Activated CD8-positive, alpha-beta memory T cell treated with anti-CD3 and anti-CD28 coated beads, Interleukin-2, amount 50 U/mL, for 24 hours (primary cell): ENCODE results near the gene BHLHE41.
A peak's percentile ranks its signal among the peaks of the same experiment; 100 is the strongest.

ENCODE experiments used
- DNase-seq: peaks from one replicate; pipeline ENCODE4 v3.0.0-alpha.2; 2020; ENCODE audit errors: extremely low read depth

The BHLHE41 gene

GRCh38 chr12:26113853-26114719, 10.8 kb downstream of the BHLHE41 start:
- peak; percentile 18 for DNase-seq

GRCh38 chr12:26113181-26113654, 11.6 kb downstream of the BHLHE41 start:
- DNase-seq: no peak

DNA sequence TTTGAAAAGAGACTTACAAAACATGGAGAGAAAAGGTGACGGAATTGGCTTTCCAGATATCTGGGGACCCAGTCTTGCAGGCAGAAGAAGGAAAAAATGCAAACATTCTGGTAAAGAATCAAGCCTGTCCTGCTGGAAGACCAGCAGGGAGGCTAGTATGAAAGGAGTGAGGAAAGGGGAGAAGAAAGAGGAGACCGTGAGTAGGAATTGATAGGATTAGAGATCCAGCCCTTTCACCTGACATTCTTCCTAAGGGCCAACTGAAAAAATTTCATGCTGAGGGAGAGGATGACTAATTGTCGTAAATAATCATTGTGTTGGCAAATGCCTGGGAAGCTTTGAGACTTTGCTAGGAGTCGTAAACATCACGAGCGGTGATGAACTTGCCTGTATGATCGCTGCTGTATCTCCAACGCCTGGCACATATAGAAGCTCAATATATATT, 12.1 kb downstream of the BHLHE41 start:
- DNase-seq: no peak

DNA sequence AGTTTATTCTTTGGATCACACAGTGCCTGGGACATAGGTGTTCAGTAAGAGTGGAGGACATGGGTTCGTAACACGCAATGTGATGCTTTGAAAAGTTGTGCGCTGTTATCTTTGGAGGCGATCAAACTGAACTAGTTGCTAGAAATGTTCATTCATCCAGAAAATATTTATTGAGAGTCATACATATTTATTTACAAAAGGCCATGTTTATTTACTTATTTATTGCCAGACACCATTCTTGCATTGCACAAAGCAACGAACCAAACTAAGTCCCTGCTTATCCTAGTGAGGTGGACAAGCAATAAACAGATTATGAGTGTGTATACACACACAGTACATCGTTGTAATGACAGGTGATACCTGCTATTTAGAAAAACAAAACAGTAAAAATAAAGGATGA, 12.6 kb downstream of the BHLHE41 start:
- DNase-seq: no peak

DNA sequence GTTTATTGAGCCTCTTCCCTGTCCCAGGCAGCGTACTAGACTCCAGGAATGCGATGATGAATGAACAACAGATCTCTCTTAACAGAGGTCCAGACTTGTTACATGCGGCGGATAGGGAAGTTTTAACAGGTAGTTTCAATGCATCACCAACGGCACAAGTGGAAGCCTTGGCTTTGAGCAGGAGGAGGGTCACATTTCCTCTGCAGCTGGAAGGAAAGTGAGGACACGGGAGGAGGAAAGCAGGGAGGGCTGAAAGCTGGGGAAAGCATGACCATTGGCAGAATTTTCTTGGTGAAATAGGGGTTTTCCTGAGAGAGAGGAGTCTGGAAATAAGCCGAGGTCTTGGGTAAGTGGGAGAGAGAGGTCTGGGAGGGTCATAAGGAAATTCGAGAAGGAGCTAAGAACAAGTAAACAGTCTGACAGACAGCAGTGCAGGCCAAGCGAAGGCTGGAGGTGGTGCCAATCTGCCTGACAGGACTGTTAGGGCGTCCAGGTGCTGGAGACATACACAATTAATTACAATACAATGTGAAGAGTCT, 15.4 kb downstream of the BHLHE41 start:
- no peak for DNase-seq

DNA sequence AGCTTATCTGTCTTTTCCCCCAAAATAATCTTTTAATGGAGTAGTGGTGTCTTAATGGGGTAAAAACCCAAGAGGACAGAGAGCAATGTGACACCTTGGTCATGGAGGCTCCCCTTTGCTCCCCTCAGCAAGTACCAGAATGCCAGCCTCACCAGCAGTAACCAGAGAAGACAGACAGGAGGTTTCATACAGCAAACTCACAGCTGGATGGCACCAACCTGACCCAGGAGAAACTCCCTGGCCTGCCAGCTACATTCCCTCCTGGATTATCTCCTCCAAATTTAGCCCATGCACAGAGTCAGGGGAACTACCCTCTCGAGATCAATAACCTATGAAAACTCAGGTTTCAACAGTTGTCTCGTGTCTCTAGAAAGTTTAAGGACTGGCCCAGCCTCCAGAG, 15.9 kb downstream of the BHLHE41 start:
- DNase-seq: no peak

- DNase-seq: no peak
Observed at GRCh38 chr12:26106347-26106746, 18.5 kb downstream of the BHLHE41 start.

DNA sequence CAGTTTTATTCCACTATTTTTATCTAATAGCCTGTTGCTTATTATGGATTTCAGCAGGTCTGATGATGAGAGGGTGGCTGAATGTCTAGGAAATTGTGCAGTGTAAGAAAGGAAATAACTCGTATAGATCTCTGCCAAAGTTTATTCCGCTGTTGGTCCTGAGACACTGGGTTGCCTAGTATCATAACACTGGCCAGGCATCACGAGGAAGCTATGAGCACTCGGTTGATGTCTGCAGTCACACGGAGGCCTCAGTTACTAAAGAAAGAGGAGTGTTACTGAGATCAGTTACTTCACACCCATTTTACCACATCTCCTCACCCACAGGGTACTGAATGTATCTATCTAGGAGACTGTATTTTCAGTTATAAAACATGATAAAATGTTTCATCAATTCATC, 21.9 kb downstream of the BHLHE41 start:
- DNase-seq: no peak

GRCh38 chr12:26101763-26102162, 23.1 kb downstream of the BHLHE41 start:
- no peak for DNase-seq

DNA sequence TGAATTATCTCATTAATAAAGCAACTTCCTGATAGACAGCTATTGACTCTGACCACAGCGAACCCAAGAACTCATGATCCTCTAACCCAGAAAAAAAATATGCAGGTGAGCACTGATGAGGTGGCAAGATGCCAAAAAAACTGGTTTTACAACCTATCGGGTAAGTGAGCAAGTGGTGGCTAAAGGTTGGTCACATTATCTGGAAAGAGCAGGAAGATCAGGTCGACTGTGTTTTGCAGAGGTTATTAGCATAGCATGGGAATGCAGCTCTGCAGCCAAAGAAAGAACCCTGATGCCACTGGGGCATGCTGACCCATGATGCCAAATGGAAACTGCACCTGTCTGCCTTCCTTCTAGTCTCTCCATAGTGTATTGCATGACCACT, 23.5 kb downstream of the BHLHE41 start:
- no peak for DNase-seq

GRCh38 chr12:26100666-26101349, 24.0 kb downstream of the BHLHE41 start:
- DNase-seq: no peak

- peak; percentile 17 for DNase-seq
Observed at GRCh38 chr12:26097046-26097878, 27.6 kb downstream of the BHLHE41 start.

- DNase-seq: no peak
Observed at GRCh38 chr12:26096036-26096435, 28.8 kb downstream of the BHLHE41 start.

DNA sequence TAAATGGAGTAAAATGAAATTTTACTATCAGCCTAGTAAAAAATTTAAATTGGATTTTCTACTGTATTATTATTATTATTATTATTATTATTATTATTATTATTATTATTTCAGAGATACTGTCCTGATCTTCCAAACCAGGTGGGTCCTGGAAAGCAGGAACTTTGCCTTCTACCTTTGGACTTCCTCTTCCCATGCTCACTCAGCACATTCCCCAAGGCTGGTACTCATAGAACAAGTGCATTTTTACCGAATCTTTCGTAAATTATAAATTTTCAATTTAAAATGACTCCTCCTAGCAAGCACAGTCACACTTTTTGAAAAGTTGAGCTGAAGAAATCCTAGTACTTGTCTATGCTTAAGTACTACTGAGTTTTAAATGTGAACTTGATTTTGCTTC, 29.7 kb downstream of the BHLHE41 start:
- no peak for DNase-seq

- DNase-seq: no peak
Observed at GRCh38 chr12:26092346-26093105, 32.3 kb downstream of the BHLHE41 start.

DNA sequence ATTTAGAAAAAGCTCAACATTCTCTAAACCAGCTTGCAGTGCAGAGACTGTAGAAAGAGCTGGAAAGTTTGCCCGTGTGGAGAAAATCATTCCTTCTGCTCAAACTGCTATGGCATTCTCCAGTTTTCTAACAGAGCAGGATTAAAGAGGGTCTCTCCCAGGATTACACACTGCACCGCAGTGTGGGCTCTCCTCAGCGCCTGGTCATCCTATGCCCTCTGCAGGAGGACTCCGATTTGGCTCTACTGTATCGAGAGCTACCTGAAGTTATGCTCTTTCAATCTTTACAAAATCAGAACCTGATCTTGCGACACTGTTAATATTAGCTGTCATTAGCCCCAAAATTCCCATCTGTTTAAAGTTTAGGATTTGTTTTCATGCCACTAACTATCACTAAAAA, 33.0 kb downstream of the BHLHE41 start:
- DNase-seq: no peak

DNA sequence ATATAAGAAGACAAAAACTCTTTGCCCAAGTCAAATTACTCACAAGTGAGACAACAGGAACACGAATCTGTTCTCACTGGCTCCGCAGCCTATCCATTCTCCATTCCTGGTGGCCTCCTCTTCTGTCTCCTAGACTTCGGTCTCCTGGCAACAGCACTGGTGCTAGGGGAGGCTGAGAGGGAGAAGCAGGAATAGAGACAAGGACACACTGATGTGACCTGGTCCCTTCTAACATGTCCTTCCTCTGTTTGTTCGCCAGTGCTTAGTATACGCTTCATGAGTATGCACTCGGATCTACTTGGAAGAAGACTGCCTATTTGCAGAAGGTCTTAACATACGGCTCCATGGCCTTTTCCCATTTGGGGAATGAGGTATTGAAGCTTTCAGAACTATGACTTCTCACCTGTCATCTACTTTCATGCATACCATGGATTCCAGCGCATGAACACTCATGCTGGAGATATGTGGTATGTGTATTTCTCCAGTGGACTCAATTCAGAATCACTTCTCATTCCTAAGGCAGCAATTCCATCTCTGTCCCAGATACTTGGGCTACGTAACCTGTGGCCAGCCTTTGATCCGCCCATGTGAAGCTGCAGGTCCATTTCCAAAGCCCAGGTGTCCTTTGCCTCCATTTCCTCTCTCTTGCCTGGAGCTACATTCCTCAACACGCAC, 33.9 kb downstream of the BHLHE41 start:
- DNase-seq: no peak

- DNase-seq: no peak
Observed at GRCh38 chr12:26088998-26089397, 35.8 kb downstream of the BHLHE41 start.

DNA sequence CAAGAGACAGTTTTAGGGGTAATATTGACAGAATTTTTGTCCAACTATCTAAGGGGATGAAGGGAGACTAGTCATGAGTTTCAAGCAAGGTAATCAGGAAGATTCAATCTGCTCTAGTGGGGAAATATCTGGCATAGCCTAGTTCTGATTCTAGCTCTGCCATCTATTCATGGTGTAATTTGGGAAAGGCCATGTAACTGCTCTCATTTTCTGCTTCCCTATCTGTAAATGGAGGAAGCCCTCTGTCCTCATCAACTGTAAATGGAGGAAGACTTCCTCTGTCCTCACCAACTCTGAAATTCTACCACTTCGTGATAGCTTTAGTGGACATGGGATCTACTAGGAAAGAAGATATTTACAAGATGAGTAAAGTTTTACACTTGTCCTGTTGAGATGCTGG, 37.9 kb downstream of the BHLHE41 start:
- no peak for DNase-seq

DNA sequence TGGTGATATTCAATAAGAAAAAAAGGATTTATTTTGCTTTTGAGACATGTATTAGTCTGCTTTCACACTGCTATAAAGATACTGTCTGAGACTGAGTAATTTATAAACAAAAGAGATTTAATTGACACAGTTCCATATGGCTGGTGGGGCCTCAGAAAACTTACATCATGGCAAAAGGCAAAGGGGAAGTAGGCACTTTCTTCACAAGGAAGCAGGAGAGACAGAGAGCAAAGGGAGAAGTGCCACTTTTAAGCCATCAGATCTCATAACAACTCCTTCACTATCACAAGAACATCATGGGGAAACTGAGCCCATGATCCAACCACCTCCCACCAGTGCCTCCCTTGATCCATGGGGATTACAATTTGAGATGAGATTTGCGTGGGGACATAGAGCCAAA, 43.9 kb downstream of the BHLHE41 start:
- DNase-seq: no peak
